ENCODE measurements around the gene CEL. TPM values are rescaled to one million over a fixed set of nuclear protein-coding genes. Genes with fewer than 3 reads are reported as not detected.

CEL gene
- total and polyA plus RNA-seq, 10 of the 15 experiments (the other 5 are each of a cell fraction or from before 2014, with no cell fraction given) = 0.05 to 4.1 (median 0.29) TPM; not detected in 2

- TF ChIP-seq ZNF687 (IDR thresholded peaks at IDR 0.05) = peak; percentile 52; the same call in 1 of the 2 replicates
- TF ChIP-seq SP1 (IDR thresholded peaks at IDR 0.05; ENCODE audit: low read depth, low read length) = no peak
- no peak for TF ChIP-seq POU2F2 (IDR thresholded peaks at IDR 0.05; ENCODE audit: borderline replicate concordance, low read depth, low read length)
- TF ChIP-seq, protein P1, sequence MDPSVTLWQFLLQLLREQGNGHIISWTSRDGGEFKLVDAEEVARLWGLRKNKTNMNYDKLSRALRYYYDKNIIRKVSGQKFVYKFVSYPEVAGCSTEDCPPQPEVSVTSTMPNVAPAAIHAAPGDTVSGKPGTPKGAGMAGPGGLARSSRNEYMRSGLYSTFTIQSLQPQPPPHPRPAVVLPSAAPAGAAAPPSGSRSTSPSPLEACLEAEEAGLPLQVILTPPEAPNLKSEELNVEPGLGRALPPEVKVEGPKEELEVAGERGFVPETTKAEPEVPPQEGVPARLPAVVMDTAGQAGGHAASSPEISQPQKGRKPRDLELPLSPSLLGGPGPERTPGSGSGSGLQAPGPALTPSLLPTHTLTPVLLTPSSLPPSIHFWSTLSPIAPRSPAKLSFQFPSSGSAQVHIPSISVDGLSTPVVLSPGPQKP (IDR thresholded peaks at IDR 0.05; ENCODE audit: low read depth, low read length) = no peak
- no peak for TF ChIP-seq MTA3 (IDR thresholded peaks at IDR 0.05; ENCODE audit: borderline replicate concordance, low read length)
- no peak for TF ChIP-seq NBN (IDR thresholded peaks at IDR 0.05)
- TF ChIP-seq NFIC (IDR thresholded peaks at IDR 0.05; ENCODE audit: low read depth, low read length) = no peak
- 0 out of 2 replicates have a peak, but pooled peaks have one; percentile 15 for TF ChIP-seq MTA2 (IDR thresholded peaks at IDR 0.05; ENCODE audit: low read depth)
- no peak for TF ChIP-seq NFYB (IDR thresholded peaks at IDR 0.05; ENCODE audit: insufficient read depth, low read depth, low read length)
- TF ChIP-seq RB1 (IDR thresholded peaks at IDR 0.05; ENCODE audit: borderline replicate concordance) = 0 out of 2 replicates have a peak, but pooled peaks have one; percentile 36
- peak in 1 of 2 experiments; percentile 65; a peak in 2 of 4 replicates for TF ChIP-seq BHLHE40 (IDR thresholded peaks at IDR 0.05; ENCODE audit: borderline replicate concordance in 1 of 2, low read depth in 2 of 2, low read length in 1 of 2)
- TF ChIP-seq BCL3 (IDR thresholded peaks at IDR 0.05; ENCODE audit: borderline replicate concordance, insufficient read depth, low read depth, low read length, poor library complexity, severe bottlenecking) = no peak
- TF ChIP-seq FOS (IDR thresholded peaks at IDR 0.05; ENCODE audit: borderline replicate concordance, extremely low read depth, insufficient read length) = no peak
- TF ChIP-seq HDAC2 (IDR thresholded peaks at IDR 0.05) = no peak
- peak; percentile 51; the same call in 1 of the 2 replicates for TF ChIP-seq MAX (IDR thresholded peaks at IDR 0.05; ENCODE audit: low read depth, low read length)
- no peak for TF ChIP-seq TBL1XR1 (IDR thresholded peaks at IDR 0.05; ENCODE audit: low read depth, low read length)
- peak; percentile 76; the same call in 1 of the 2 replicates for TF ChIP-seq SMARCA5 (IDR thresholded peaks at IDR 0.05)
- TF ChIP-seq, protein P2, sequence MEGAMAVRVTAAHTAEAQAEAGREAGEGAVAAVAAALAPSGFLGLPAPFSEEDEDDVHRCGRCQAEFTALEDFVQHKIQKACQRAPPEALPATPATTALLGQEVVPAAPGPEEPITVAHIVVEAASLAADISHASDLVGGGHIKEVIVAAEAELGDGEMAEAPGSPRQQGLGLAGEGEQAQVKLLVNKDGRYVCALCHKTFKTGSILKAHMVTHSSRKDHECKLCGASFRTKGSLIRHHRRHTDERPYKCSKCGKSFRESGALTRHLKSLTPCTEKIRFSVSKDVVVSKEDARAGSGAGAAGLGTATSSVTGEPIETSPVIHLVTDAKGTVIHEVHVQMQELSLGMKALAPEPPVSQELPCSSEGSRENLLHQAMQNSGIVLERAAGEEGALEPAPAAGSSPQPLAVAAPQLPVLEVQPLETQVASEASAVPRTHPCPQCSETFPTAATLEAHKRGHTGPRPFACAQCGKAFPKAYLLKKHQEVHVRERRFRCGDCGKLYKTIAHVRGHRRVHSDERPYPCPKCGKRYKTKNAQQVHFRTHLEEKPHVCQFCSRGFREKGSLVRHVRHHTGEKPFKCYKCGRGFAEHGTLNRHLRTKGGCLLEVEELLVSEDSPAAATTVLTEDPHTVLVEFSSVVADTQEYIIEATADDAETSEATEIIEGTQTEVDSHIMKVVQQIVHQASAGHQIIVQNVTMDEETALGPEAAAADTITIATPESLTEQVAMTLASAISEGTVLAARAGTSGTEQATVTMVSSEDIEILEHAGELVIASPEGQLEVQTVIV (IDR thresholded peaks at IDR 0.05; ENCODE audit: borderline replicate concordance, partially characterized antibody) = no peak
- no peak for TF ChIP-seq SPI1 (IDR thresholded peaks at IDR 0.05; ENCODE audit: borderline replicate concordance, insufficient read depth, low read depth, low read length)
Observed at GRCh38 chr9:133113949-133114885, 52.4 kb downstream of the CEL start (continued).
